H1 (cell line): ENCODE data around the gene L3MBTL4. TPM values are rescaled to one million over a fixed set of nuclear protein-coding genes. Genes with fewer than 3 reads are reported as not detected.

Source experiments
- CTCF ChIA-PET: fragments of 300-600 bp; sonication (Branson Sonifier 250); formaldehyde crosslinking; loops from one replicate; lab custom pipeline; 2021; ENCODE audit not compliant: partially characterized antibody; lab: Charles Lee
- POLR2A ChIA-PET: fragments of 300-600 bp; sonication (Branson Sonifier 250); formaldehyde crosslinking; loops from one replicate; lab custom pipeline; 2021; ENCODE audit warnings: inconsistent platforms; ENCODE audit not compliant: partially characterized antibody; lab: Charles Lee
- DNase-seq, 2 experiments: peaks; one replicate each; pipeline versions ENCODE4 v3.0.0 to v3.0.0-alpha.2; 2010 to 2022; ENCODE audit warnings: low spot score in 2 of 2, low read depth in 1 of 2, mixed read lengths in 1 of 2
- FAIRE-seq: peaks from 2 replicates; lab custom pipeline; 2011; peaks lifted over from hg19 to GRCh38; lab: Jason Lieb, UNC
- H2AFZ ChIP-seq: 2 replicates; pipeline ENCODE4 v1.8.1; 2012; ENCODE audit warnings: low read length, inconsistent platforms
- H2AK5ac ChIP-seq: 2 replicates; pipeline ENCODE4 v1.6.1; 2013; ENCODE audit warnings: low read depth, low read length
- H2BK120ac ChIP-seq: replicated peaks from 2 replicates; pipeline ENCODE3; 2013; ENCODE audit warnings: low read depth, low read length, inconsistent platforms
- H2BK12ac ChIP-seq: 2 replicates; pipeline ENCODE4 v1.6.1; 2013; ENCODE audit warnings: low read depth, low read length
- H2BK15ac ChIP-seq: 2 replicates; pipeline ENCODE4 v1.6.1; 2013; ENCODE audit warnings: low read length
- H2BK20ac ChIP-seq: 2 replicates; pipeline ENCODE4 v1.6.1; 2013; ENCODE audit warnings: low read length
- H2BK5ac ChIP-seq: 2 replicates; pipeline ENCODE4 v1.6.1; 2013; ENCODE audit warnings: low read depth, low read length
- H3K14ac ChIP-seq: 2 replicates; pipeline ENCODE4 v1.6.1; 2013; ENCODE audit warnings: inconsistent platforms; ENCODE audit not compliant: insufficient read length
- H3K18ac ChIP-seq: 2 replicates; pipeline ENCODE4 v1.6.1; 2013; ENCODE audit warnings: low read length; ENCODE audit errors: extremely low read depth
- H3K23ac ChIP-seq: 2 replicates; pipeline ENCODE4 v1.6.1; 2013; ENCODE audit warnings: inconsistent platforms; ENCODE audit not compliant: insufficient read length
- H3K23me2 ChIP-seq: 2 replicates; pipeline ENCODE4 v1.6.1; 2013; ENCODE audit warnings: low read depth, low read length
- H3K27ac ChIP-seq: 2 replicates; pipeline ENCODE4 v1.6.1; 2011; ENCODE audit warnings: low read depth, low read length, inconsistent platforms
- H3K27me3 ChIP-seq, 4 experiments: replicated peaks in 1 of 4; 1 replicate in 1 of 4; 2 replicates in 3 of 4; pipeline versions ENCODE4 v1.6.1 to v1.8.1; 2011 to 2013; ENCODE audit warnings: low read length in 3 of 4, mild to moderate bottlenecking in 3 of 4, inconsistent platforms in 2 of 4, mixed read lengths in 2 of 4, moderate library complexity in 1 of 4; ENCODE audit not compliant: control insufficient read depth in 3 of 4, insufficient read depth in 3 of 4; ENCODE audit errors: extremely low read depth in 1 of 4
- H3K36me3 ChIP-seq, 4 experiments: 2 replicates each; pipeline versions ENCODE4 v1.6.1 to v1.8.1; 2011 to 2013; ENCODE audit warnings: mild to moderate bottlenecking in 4 of 4, low read length in 3 of 4, moderate library complexity in 2 of 4, control low read depth in 1 of 4, inconsistent platforms in 1 of 4; ENCODE audit not compliant: insufficient read depth in 4 of 4, control insufficient read depth in 2 of 4
- H3K4ac ChIP-seq: replicated peaks from 2 replicates; pipeline ENCODE3; 2013; ENCODE audit warnings: low read length, low read depth, mixed read lengths, inconsistent platforms; ENCODE audit not compliant: insufficient read length
- H3K4me1 ChIP-seq, 4 experiments: replicated peaks in 1 of 4; 1 replicate in 1 of 4; 2 replicates in 3 of 4; pipeline versions ENCODE4 v1.6.1 to v1.8.1; 2011 to 2013; ENCODE audit warnings: low read length in 3 of 4, inconsistent platforms in 2 of 4, mixed read lengths in 1 of 4; ENCODE audit not compliant: insufficient read depth in 4 of 4, control insufficient read depth in 3 of 4
- H3K4me2 ChIP-seq, 2 experiments: 2 replicates each; pipeline versions ENCODE4 v1.6.1 to v1.8.1; 2011 to 2013; ENCODE audit warnings: low read depth in 2 of 2, low read length in 2 of 2, control low read depth in 1 of 2, inconsistent platforms in 1 of 2, mild to moderate bottlenecking in 1 of 2; ENCODE audit not compliant: insufficient read depth in 1 of 2
- H3K4me3 ChIP-seq, 4 experiments: fragments of 200-600, 300-600 bp in 1 of 4; sonication (generic), shearing (Covaris generic), sonication (Bioruptor Twin) in 1 of 4; 2 replicates each; pipeline versions ENCODE4 v1.5.1 to v1.8.1; 2011 to 2016; ENCODE audit warnings: low read length in 4 of 4, low read depth in 3 of 4, control low read depth in 2 of 4, inconsistent platforms in 2 of 4, mild to moderate bottlenecking in 2 of 4, mixed read lengths in 1 of 4, moderate library complexity in 1 of 4; ENCODE audit not compliant: insufficient read depth in 2 of 4; ENCODE audit errors: extremely low read depth in 1 of 4
- H3K56ac ChIP-seq: replicated peaks from 2 replicates; pipeline ENCODE3; 2013; ENCODE audit warnings: low read depth, mild to moderate bottlenecking, mixed read lengths, low read length, inconsistent platforms; ENCODE audit not compliant: insufficient read length
- H3K79me1 ChIP-seq: 2 replicates; pipeline ENCODE4 v1.6.1; 2013; ENCODE audit warnings: low read depth, low read length, control low read depth
- H3K79me2 ChIP-seq, 2 experiments: 2 replicates each; pipeline versions ENCODE4 v1.6.1 to v1.8.1; 2012 to 2013; ENCODE audit warnings: low read length in 2 of 2, mild to moderate bottlenecking in 2 of 2, inconsistent platforms in 1 of 2; ENCODE audit not compliant: insufficient read depth in 2 of 2, control insufficient read depth in 1 of 2
- H3K9ac ChIP-seq, 4 experiments: replicated peaks in 1 of 4; 1 replicate in 1 of 4; 2 replicates in 3 of 4; pipeline versions ENCODE4 v1.6.1 to v1.8.1; 2011 to 2013; ENCODE audit warnings: low read depth in 3 of 4, low read length in 3 of 4, control low read depth in 2 of 4, mild to moderate bottlenecking in 2 of 4, moderate library complexity in 2 of 4, inconsistent platforms in 1 of 4; ENCODE audit errors: extremely low read depth in 1 of 4
- H3K9me3 ChIP-seq, 2 experiments: 2 replicates each; pipeline versions ENCODE4 v1.6.1 to v1.8.1; 2012 to 2013; ENCODE audit warnings: mild to moderate bottlenecking in 2 of 2, moderate library complexity in 2 of 2, control low read depth in 1 of 2, inconsistent platforms in 1 of 2, low read depth in 1 of 2, low read length in 1 of 2, mixed read lengths in 1 of 2; ENCODE audit not compliant: insufficient read depth in 2 of 2
- H4K20me1 ChIP-seq, 2 experiments: replicated peaks in 1 of 2; 2 replicates each; pipeline versions ENCODE3 to v1.8.1; 2011 to 2013; ENCODE audit warnings: inconsistent platforms in 2 of 2, low read length in 2 of 2, mild to moderate bottlenecking in 1 of 2; ENCODE audit not compliant: insufficient read depth in 2 of 2, control insufficient read depth in 1 of 2
- H4K5ac ChIP-seq: 2 replicates; pipeline ENCODE4 v1.6.1; 2013; ENCODE audit warnings: low read length, low read depth, mixed read lengths, inconsistent platforms; ENCODE audit not compliant: insufficient read length
- H4K8ac ChIP-seq: 2 replicates; pipeline ENCODE4 v1.8.0; 2013; ENCODE audit warnings: mild to moderate bottlenecking, moderate library complexity, low read length, inconsistent platforms; ENCODE audit not compliant: insufficient read depth; ENCODE audit errors: extremely low read depth
- H4K91ac ChIP-seq: replicated peaks from 2 replicates; pipeline ENCODE3; 2013; ENCODE audit warnings: low read length, mixed read lengths, inconsistent platforms; ENCODE audit not compliant: insufficient read length
- EGR1 ChIP-seq: IDR thresholded peaks from 2 replicates; pipeline ENCODE4 v1.6.1; 2011; ENCODE audit warnings: low read depth, low read length, borderline replicate concordance
- EZH2 ChIP-seq: fragments of 200-600 bp; sonication (generic); IDR thresholded peaks from 2 replicates; pipeline ENCODE4 v1.7.1; 2012; ENCODE audit warnings: low read depth, mild to moderate bottlenecking, moderate library complexity, low read length, inconsistent platforms; ENCODE audit not compliant: severe bottlenecking
- GABPA ChIP-seq: IDR thresholded peaks from 2 replicates; pipeline ENCODE4 v1.6.1; 2011; ENCODE audit warnings: mild to moderate bottlenecking, low read length, moderate library complexity, borderline replicate concordance; ENCODE audit not compliant: insufficient read depth
- WGBS, 2 experiments: shearing (Covaris generic) in 1 of 2; methylation state at CpG; one replicate each; pipeline versions ENCODE4 v1.1.6 to v1.1.7; 2013 to 2015; ENCODE audit warnings: low lambda C conversion rate in 2 of 2, mixed read lengths in 2 of 2, inconsistent platforms in 1 of 2, low coverage in 1 of 2, missing lambda C conversion rate in 1 of 2; ENCODE audit not compliant: insufficient replicate concordance in 2 of 2, insufficient coverage in 1 of 2, insufficient read length in 1 of 2; ENCODE audit errors: extremely low coverage in 1 of 2, missing lambda C conversion rate in 1 of 2; 5-methylcytosine and 5-hydroxymethylcytosine counted together
- polyA plus RNA-seq, 7 experiments: library from polyadenylated mRNA; depleted of rRNA in 3 of 7; stranded (reverse) in 5 of 7; unstranded in 2 of 7; fragments of >200 nt in 5 of 7; fragments of 200-250 nt in 2 of 7; gene quantifications; 1 replicate in 5 of 7; 2 replicates in 1 of 7; 4 replicates in 1 of 7; pipeline versions ENCODE4 v1.2.1 to v1.2.3, GENCODE V29; 2011 to 2013; ENCODE audit warnings: missing spikeins in 2 of 7, mixed read lengths in 2 of 7
- total RNA-seq: library from RNA; stranded (reverse); fragmentation: NEBNext Ultra II Directional; extraction: Animal tissue kit (Norgen Biotek cat#: 25700); gene quantifications from 2 replicates; pipeline ENCODE4 v1.2.1, GENCODE V29; 2021

L3MBTL4 gene
- total and polyA plus RNA-seq, 2 of the 8 experiments (the other 6 are each of a cell fraction or from before 2014, with no cell fraction given) = 1.0 to 2.1 TPM

GRCh38 chr18:6106091-6106685, 308.5 kb downstream of the L3MBTL4 start:
- no peak for TF ChIP-seq GABPA
- TF ChIP-seq EZH2 = no peak
- TF ChIP-seq EGR1 = no peak
- DNase-seq (no peak), FAIRE-seq (no peak)
- Histone ChIP-seq H3K56ac (no peak overlapping the region), H2BK12ac (no peak overlapping the region), H3K18ac (no peak overlapping the region), H2BK15ac (no peak overlapping the region), H4K91ac (no peak overlapping the region), H4K5ac (no peak overlapping the region), H3K14ac (no peak overlapping the region), H3K4me3 (no peak overlapping the region), H3K36me3 (no peaks in the 10 kb centered on the region), H3K79me2 (no peaks in the 10 kb centered on the region), H2BK120ac (no peak overlapping the region), H2BK20ac (no peak overlapping the region), H4K8ac (no peak overlapping the region), H3K4me1 (peaks cover 0 to 2% (median 0%) of the 10 kb centered on the region in 4 experiments; a peak in 1 of 7 replicates), H2AFZ (no peak overlapping the region), H2AK5ac (no peak overlapping the region), H3K27me3 (no peaks in the 10 kb centered on the region), H3K23ac (no peak overlapping the region), H3K4ac (no peak overlapping the region), H3K23me2 (no peaks in the 10 kb centered on the region), H3K9ac (no peak overlapping the region), H3K9me3 (no peaks in the 10 kb centered on the region), H4K20me1 (no peaks in the 10 kb centered on the region), H3K79me1 (no peaks in the 10 kb centered on the region), H2BK5ac (no peak overlapping the region), H3K27ac (no peak overlapping the region), H3K4me2 (no peak overlapping the region)
- WGBS, 2 experiments = 88% methylated on average over 1 of the region's 1 CpG; no CpG with 5 or more reads in 1 of the 2 experiments
- POLR2A ChIA-PET = no interaction called here
- CTCF ChIA-PET = interaction anchor here (0.6 to 1.4 kb wide), 5 partner anchors 9 to 1015 kb away, joined by 3 to 4 read pairs (median 3); no protein-coding TSS in a partner anchor
